Loucy (cell line): ENCODE measurements around the gene HRH2.

ENCODE experiments used
- H2AFZ ChIP-seq: fragments of 200-600 bp; sonication (generic); 2 replicates; pipeline ENCODE4 v1.6.0; 2016; ENCODE audit warnings: antibody characterized with exemption, mild to moderate bottlenecking, low read length, moderate library complexity
- H3F3A ChIP-seq: fragments of 200-600 bp; 2 replicates; pipeline ENCODE4 v1.6.0; 2016; ENCODE audit warnings: antibody characterized with exemption, low read depth, mild to moderate bottlenecking
- H3K27me3 ChIP-seq: fragments of 200-600 bp; sonication (generic); 2 replicates; pipeline ENCODE4 v1.6.1; 2014; ENCODE audit warnings: low read length, mild to moderate bottlenecking; ENCODE audit not compliant: insufficient read depth, poor library complexity, severe bottlenecking
- H3K36me3 ChIP-seq: fragments of 200-600 bp; sonication (generic); 2 replicates; pipeline ENCODE4 v1.6.1; 2016; ENCODE audit warnings: low read length; ENCODE audit not compliant: insufficient read depth
- H3K4me1 ChIP-seq: fragments of 200-600 bp; sonication (generic); 2 replicates; pipeline ENCODE4 v1.5.1; 2014; ENCODE audit warnings: low read length, mild to moderate bottlenecking; ENCODE audit not compliant: insufficient read depth, poor library complexity, severe bottlenecking
- H3K4me2 ChIP-seq: fragments of 200-600 bp; sonication (generic); 2 replicates; pipeline ENCODE4 v1.6.0; 2014; ENCODE audit warnings: antibody characterized with exemption, low read length, low read depth, mild to moderate bottlenecking; ENCODE audit not compliant: poor library complexity, severe bottlenecking
- H3K4me3 ChIP-seq: fragments of 200-600 bp; sonication (generic); 2 replicates; pipeline ENCODE4 v1.5.1; 2014; ENCODE audit warnings: low read length, mild to moderate bottlenecking, mixed read lengths; ENCODE audit not compliant: poor library complexity, severe bottlenecking
- H3K79me2 ChIP-seq: fragments of 200-600 bp; sonication (generic); 2 replicates; pipeline ENCODE4 v1.6.1; 2014; ENCODE audit warnings: low read length; ENCODE audit not compliant: insufficient read depth
- H3K9ac ChIP-seq: fragments of 200-600 bp; sonication (generic); 2 replicates; pipeline ENCODE4 v1.6.0; 2014; ENCODE audit warnings: mild to moderate bottlenecking, low read depth, low read length, moderate library complexity; ENCODE audit not compliant: poor library complexity, severe bottlenecking
- H3K9me2 ChIP-seq: fragments of 200-600 bp; sonication (generic); replicated peaks from 2 replicates; pipeline ENCODE4 v1.6.1; 2016; ENCODE audit warnings: low read depth, low read length, mixed read lengths
- H3K9me3 ChIP-seq: fragments of 200-600 bp; sonication (generic); 2 replicates; pipeline ENCODE4 v1.6.1; 2014; ENCODE audit warnings: mild to moderate bottlenecking, antibody characterized with exemption, low read length, low read depth; ENCODE audit not compliant: insufficient read depth
- H4K20me1 ChIP-seq: fragments of 200-600 bp; sonication (generic); 2 replicates; pipeline ENCODE4 v1.6.0; 2014; ENCODE audit warnings: antibody characterized with exemption, low read length, mild to moderate bottlenecking; ENCODE audit not compliant: insufficient read depth, poor library complexity, severe bottlenecking
- EZH2phosphoT487 ChIP-seq: fragments of 200-600 bp; IDR thresholded peaks from 2 replicates; pipeline ENCODE4 v1.6.1; 2018; ENCODE audit warnings: antibody characterized with exemption, mild to moderate bottlenecking, moderate library complexity, borderline replicate concordance
- TF ChIP-seq, protein P1 (sequence below): fragments of 200-600 bp; sonication (generic); conservative IDR thresholded peaks from 2 replicates; pipeline ENCODE4 v1.5.1; 2014; ENCODE audit warnings: mild to moderate bottlenecking, antibody characterized with exemption, low read length

HRH2 gene

DNA sequence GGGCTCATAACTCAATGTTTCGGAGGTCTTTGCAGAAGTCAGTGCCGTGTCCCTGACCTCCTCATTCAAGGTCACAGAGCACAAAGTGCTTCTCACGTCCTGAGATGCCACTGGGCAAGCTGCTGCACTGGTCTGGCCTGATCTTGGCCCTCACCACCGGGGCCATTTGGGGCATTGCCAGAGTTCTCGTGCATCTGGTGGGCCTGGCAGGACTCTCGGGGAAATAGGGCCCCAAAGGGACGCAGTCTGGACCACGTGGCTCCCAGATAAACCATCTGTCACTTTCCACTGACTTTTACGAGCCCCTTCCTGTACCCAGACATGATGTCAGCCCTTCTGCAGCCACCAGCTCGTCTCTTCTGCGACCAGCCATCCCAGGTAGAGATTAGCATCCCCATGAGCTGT, 54.8 kb downstream of the HRH2 start:
- Histone ChIP-seq H4K20me1 (no peaks in the 10 kb centered on the region), H3K79me2 (no peaks in the 10 kb centered on the region), H3K9me3 (no peaks in the 10 kb centered on the region), H3F3A (no peaks in the 10 kb centered on the region), H3K9ac (no peak overlapping the region), H3K9me2 (no peaks in the 10 kb centered on the region), H3K4me3 (peak overlapping the region; percentile 37), H3K36me3 (no peaks in the 10 kb centered on the region), H3K4me1 (peaks cover 22% of the 10 kb centered on the region), H3K27me3 (no peaks in the 10 kb centered on the region), H2AFZ (no peak overlapping the region), H3K4me2 (peak overlapping the region; percentile 55)
- no peak for TF ChIP-seq EZH2phosphoT487
- TF ChIP-seq, protein P1, sequence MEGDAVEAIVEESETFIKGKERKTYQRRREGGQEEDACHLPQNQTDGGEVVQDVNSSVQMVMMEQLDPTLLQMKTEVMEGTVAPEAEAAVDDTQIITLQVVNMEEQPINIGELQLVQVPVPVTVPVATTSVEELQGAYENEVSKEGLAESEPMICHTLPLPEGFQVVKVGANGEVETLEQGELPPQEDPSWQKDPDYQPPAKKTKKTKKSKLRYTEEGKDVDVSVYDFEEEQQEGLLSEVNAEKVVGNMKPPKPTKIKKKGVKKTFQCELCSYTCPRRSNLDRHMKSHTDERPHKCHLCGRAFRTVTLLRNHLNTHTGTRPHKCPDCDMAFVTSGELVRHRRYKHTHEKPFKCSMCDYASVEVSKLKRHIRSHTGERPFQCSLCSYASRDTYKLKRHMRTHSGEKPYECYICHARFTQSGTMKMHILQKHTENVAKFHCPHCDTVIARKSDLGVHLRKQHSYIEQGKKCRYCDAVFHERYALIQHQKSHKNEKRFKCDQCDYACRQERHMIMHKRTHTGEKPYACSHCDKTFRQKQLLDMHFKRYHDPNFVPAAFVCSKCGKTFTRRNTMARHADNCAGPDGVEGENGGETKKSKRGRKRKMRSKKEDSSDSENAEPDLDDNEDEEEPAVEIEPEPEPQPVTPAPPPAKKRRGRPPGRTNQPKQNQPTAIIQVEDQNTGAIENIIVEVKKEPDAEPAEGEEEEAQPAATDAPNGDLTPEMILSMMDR = no peak

DNA sequence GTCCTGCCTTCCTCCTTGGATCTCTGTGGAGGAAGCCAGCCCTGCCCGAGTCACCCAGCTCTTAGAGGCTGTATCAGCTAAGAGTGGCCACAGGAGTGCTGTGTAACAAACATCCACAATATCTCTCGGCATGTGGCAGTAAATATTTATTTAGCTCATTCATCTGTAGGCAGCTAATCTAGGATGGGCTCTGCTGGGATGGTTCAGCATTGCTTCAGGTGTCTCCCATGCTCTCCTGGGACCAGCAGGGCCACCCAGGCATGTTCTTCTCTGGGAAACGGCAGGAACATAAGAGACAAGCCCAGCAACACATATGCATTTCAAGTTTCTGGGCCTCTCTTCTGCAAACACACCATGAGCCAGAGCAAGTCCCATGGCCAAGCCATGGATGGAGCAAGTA, 56.1 kb downstream of the HRH2 start:
- Histone ChIP-seq H3K4me1 (peaks cover 22% of the 10 kb centered on the region), H4K20me1 (no peaks in the 10 kb centered on the region), H3F3A (no peaks in the 10 kb centered on the region), H3K4me2 (no peak overlapping the region), H3K9ac (no peak overlapping the region), H3K79me2 (no peaks in the 10 kb centered on the region), H3K27me3 (no peaks in the 10 kb centered on the region), H3K4me3 (no peak overlapping the region), H3K36me3 (no peaks in the 10 kb centered on the region), H3K9me3 (no peaks in the 10 kb centered on the region), H2AFZ (no peak overlapping the region), H3K9me2 (no peaks in the 10 kb centered on the region)
- no peak for TF ChIP-seq EZH2phosphoT487
- TF ChIP-seq, protein P1 = no peak

DNA sequence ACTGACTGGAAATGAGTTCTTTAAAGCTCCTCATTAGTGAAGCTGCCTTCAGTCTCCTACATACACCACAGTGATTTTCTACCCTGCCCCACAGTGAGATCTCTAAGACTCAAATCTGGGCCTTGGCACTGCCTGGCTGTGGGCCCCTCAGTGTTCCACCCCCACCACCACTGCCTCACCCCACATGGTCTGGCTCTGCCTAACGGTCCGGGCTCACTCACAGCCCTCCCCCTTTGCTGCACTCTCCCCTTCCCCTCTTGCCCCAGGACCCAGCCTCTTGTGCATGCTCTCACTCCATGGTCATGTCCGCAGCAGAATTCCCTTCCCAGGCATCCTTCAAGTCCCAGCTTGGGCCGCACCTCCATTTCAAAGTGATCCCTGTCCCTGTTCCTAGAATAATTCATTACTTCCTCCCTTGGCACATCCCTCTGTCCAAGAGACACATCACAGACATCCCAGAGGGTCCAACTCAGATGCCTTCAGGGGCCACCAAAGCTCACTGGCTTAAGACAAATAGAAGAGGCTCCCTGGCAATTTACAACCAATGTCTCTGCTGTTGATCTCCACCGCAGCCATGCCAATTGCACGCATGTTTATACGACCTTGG, 56.7 kb downstream of the HRH2 start:
- H4K20me1 ChIP-seq = no peaks in the 10 kb centered on the region
- no peaks in the 10 kb centered on the region for H3K9me2 ChIP-seq
- TF ChIP-seq, protein P1 = no peak
- no peak for TF ChIP-seq EZH2phosphoT487
- H3K4me1 ChIP-seq = peaks cover 22% of the 10 kb centered on the region
- H3K36me3 ChIP-seq = no peaks in the 10 kb centered on the region
- H3K4me2 ChIP-seq = no peak overlapping the region
- no peak overlapping the region for H3K9ac ChIP-seq
- H3F3A ChIP-seq = no peaks in the 10 kb centered on the region
- no peaks in the 10 kb centered on the region for H3K9me3 ChIP-seq
- H3K27me3 ChIP-seq = no peaks in the 10 kb centered on the region
- no peak overlapping the region for H2AFZ ChIP-seq
- H3K79me2 ChIP-seq = no peaks in the 10 kb centered on the region
- no peak overlapping the region for H3K4me3 ChIP-seq
